ENCODE results near the gene SESN3.
"Not testable (repeated sequence)": the region's sequence is repeated elsewhere in the genome, so short reads cannot be mapped to it uniquely, and the experiment has no call there.

SESN3 gene

DNA sequence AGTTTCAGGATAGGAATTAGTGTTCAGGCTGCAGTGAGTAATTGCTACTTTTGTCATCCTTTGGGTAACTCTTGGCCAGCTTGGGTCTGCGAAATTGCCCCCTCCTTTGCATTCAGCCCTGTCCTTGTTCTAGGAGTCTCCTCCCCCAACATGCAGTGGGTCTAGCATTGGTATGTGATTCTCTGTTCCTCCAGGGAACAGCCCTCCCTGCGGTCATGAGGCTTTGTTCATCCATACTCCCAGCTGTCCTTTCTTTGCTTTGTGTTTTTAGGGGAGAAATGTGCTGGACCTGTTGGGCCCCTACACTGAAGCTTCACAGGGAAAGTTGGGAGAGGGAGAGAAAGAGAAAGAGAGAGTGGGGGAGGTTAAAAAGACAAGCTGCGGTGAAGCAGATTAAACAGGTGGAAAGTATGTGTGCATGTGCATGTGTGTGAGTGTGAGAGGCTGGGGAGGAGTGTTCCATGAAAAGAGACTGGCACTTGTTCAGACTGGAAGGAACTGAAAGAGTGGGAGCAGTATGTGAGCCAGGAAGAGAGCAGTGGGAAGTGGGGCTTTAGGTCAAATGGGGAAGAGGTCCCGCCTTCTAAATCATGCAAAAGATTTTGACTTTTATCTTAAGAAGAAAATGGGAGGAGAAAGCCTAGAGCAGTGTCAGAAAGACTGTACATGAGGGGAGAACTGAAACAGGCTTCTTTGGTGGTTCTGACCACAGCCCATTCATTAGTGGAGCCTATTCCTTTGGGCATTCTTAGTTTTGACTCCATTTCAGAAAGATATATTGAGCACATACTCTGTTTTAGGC, 17.9 kb upstream of the SESN3 start:
- DNase-seq = no peak

DNA sequence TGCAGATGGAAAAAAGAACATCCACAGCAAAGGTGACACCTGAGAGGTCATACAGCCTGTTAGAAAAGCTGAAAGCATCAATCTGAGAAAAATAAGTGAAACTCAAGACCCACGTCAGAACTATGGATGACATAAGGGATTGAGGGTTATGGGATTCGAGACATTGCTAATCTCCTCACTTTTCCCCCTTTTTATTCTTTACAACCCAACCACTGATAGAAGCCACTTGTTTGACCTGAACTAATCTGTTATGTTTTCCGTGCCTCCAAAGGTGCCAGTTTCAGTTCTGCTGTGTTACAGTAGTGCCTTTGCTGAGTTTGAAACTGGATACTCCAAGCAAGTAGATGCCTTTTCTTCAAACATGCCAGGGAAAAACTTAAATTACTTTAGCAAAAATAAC, 16.9 kb upstream of the SESN3 start:
- no peak for DNase-seq

DNA sequence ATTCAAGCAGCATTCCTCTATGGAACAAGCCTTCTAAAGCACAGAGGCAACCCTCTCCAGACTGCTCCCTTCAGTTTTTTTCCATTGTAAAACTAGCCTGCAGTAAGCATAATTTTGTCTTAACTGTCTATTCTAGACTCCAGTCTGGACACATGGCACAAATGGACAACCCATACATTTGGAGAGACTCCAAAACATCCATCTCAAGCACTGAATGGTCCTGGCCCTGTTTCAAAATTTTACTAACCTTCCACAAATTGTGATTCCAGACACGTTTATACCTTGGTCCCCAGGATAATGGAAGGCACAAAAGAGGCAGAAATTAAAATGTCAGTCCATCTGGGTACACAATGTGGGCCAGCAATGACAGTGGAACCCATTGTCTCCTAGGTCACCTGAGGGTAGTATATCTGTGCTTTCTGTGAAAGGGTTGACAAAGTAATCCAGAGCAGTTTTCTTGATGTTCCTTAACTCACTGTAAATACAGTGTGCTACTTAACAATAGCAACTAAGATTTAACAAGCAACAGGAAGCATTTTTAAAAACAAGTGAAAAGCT, 16.2 kb upstream of the SESN3 start:
- no peak for DNase-seq

DNA sequence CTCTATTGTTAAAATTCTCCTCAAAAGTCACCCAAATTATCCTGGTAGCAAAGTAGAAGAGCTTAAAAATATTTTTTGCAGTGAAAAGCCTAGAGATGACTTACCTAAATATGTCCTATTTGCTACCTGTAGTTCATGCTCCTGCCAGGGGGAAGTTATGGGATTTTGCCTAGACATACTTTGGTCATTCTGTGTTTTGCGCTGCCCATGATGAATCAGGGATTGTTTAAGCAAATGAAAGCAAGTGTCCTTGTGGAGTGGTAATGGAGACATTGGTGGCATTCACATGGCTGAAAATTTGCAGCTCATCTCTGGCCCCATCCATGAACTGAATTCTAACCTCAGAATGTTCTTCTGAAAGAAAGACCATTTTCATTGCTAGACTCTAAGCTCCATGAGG, 14.6 kb upstream of the SESN3 start:
- no peak for DNase-seq

DNA sequence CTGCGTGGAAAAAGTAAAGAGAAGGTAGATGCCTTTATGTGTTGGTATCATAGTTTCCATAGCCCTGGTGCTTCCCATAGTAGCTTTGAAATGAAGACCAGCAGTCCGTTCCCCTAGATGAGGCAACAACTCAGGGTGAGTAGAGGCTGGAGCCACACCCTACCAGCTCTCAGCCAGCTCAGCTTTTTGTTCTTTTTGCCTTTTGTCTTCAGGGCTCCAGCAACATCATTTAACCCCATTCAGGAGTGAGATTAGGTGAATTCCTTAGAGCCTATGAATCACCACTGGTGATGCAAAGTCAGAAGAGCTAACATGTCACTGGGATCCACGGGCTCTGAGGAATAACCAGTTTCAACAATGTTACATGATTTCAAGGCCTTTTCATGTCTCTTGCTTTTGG, 14.0 kb upstream of the SESN3 start:
- no peak for DNase-seq

DNA sequence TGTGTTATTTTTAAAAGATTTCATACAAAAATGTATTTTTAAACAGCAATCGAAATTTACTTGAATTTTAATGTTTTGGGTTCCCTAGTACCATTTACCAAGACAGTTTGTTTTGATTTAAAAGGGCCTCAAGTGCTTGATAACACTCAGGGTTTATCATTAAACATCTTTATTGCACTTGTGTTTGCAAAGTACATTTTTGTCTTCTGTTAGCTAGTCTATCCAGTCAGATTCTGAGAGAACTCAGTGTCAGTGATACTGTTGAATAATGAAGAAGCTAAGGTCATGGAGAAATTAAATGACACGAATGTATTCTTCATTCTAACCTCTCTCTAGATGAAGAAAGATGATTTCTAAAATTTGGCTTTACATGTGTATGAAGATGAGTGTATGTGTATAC, 12.7 kb upstream of the SESN3 start:
- DNase-seq = no peak

DNA sequence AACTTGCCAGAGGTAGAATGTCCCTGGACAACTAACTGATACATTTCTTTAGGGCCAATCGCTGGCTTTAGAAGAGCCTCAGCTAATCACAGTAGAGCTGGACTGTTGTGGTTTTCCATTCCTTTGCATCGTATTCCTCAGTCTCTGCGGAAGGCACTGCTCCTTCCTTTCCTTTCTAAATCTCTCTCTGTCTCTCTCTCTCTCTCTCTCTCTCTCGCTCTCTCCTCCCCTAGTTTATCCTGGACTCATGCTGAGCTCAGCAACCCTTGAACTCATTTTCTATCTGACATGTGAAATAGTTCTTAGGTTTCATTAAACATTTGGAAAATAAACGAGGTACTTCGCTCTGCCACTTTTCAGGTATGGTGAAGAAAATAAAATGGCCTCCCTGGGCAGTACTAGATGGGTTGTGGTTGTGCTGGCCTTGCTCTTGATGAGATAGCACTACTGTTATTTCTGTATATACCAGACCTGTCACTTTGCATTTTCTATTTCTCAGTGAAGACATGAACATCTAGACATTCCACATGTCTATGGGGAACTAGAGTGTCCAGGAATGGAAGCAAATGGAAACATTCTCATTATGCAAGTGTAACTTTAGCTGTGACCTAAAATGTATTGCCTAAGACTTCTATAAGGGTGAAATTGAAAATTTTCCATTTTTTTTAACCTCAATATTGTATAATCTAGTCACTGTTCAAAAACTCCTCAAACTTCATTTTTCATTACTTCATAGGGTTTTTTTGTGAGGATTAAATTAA, 12.0 kb upstream of the SESN3 start:
- DNase-seq = no peak

DNA sequence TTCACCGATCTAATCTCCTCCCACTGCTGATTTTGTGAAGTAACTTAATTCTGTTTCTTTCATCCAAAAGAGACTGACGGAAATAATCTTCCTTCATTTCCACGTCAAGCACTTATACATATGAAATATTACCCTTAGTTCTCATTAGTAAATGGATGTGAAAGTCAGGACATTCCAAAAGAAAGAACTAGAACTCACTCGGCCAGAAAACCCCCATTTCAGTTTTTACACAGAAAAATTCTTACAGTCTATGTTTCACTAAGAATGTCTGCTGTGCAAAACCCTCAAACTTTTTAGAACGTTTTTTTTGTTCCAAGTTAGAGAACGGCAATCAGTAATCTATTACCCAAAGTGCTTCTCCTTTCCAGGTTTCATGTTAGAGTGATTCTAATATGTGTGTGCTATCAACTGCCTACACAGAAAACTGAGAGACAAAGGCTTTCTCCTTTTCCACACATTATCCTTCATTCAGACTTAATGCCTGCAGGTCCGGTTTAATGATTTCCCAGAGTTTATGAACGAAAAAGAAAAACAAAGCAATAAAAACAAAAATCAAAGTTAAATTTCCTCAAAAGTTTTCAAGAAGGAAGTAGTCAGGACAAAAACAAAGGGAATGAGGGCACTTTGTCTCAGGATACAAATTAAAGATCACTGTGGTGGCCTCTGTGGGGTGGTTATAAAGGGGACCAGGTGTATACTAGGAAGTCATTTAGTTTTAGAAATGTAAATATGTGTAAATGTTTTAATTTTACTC, 11.3 kb upstream of the SESN3 start:
- DNase-seq = no peak

DNA sequence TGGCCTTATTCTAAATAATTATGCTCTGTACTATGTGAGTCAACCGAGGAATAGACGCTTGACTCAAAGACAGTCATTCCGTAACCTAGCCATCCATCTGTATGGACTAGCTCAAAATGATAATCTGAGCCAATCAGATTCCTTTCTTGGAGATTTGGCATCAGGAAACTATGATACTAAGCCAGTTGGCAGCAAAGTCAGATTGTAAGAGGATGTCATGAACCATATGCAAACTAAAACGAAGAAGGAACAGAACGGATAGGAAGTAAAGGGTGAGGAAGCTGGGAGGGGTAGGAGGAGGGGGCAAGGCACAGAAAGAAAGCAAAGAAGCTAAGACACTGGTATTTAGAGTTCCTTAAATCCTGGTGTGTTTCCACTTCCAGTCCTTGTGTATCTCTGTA, 10.7 kb upstream of the SESN3 start:
- DNase-seq = no peak

DNA sequence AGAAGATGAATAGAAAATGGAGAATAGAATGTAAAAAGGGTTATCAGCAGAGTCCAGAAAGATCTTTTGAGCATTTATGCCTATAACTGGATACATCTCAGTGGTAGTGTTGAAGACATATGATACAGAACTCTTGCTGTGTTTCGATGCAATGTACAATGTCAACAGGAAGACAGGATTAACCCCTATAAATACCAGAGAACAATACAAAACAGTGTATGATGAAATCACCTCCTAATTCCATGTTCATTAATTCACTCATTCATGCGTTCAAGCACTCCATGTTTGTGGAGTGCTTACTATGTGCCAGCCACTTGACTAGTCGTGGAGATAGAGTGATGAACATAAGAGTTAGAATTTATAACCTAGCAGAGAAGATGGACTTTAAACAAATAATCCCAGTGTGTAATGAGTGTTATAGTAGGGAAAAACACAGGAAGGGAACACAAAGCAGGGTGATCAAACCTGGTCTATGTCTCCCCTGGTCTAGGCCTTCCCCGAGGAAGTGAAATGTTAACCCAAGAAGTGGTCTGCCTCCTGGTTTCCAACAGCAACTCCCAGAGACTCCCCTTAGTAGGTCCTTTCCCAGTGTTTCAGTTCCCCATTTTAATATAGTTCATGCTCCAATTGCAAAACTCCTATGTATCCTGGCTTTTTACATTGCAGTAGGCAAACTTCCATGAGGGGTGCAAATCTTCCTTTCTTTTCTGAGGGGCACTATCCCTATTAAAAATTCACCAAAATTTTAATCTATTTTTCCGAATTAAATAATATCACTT, 9.1 kb upstream of the SESN3 start:
- DNase-seq = no peak

DNA sequence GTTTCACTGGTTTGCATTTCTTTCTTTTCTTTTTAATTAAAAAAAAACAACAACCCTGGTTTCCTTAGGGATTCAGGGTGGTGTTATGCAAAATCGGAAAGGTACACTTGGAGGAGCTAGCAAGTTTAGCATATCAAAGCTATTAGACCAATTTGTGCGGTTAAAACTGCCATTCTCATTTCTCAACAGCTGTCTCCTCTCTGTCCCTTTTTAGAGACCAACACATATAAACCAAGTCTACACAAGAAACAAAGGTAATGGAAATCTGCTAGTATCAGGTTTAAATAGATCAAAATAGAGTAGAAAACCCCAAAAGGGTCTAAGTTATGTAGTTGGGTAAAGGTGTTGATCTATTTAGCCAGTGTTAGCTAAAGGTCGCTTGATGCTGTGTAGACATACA, 1.7 kb upstream of the SESN3 start:
- no peak for DNase-seq

DNA sequence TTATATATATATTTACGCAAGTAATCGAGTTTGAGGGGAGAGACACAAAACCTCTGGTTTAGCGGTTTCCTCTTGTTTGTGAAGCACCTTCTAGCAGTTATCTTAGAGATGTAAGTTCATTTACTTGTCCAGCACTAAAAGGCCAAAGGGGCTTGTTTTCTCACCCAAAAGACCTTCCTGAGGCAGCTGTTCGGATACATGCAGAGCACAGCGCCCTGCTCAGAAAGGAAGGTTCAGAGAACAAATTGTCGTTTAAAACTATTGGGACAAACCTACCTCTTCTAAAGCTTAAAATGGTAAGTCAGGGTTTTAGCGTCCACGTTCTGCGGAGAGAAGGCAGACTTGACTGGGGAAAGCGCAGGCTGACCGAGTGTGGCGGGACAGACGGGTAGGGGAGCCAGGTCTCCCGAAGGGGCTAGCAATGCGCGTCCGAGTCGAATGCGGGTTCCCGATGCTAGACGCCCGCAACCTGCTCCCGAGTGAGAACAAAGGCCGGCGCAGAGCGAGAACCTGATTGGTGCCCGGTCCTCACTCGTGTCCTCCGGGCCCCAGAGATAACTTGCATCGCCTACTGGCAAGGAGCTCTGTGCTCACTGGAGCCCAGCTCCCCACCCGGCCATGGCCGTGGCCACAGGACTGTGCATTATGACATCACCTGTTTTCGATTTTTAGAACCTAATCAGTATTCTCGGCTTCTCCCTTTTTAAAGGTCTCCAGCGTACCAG, 1.0 kb upstream of the SESN3 start:
- no peak for DNase-seq

DNA sequence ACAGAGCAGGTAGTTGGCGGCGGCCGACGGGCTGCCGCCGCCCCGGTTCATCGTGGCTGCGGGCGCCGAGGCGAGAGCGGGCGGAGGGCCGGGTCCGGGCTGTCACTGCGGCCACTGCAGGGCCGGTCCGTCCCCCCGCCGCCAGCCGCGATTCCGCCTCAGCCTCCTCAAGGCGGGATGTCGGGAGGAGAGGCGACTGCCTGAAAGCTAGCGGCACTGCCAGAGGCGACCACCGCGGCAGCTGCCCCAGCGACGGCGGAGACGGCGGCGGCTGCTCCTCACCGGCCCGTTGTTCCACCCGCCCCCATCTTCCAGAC, 234 bp downstream of the SESN3 start:
- DNase-seq = no peak

DNA sequence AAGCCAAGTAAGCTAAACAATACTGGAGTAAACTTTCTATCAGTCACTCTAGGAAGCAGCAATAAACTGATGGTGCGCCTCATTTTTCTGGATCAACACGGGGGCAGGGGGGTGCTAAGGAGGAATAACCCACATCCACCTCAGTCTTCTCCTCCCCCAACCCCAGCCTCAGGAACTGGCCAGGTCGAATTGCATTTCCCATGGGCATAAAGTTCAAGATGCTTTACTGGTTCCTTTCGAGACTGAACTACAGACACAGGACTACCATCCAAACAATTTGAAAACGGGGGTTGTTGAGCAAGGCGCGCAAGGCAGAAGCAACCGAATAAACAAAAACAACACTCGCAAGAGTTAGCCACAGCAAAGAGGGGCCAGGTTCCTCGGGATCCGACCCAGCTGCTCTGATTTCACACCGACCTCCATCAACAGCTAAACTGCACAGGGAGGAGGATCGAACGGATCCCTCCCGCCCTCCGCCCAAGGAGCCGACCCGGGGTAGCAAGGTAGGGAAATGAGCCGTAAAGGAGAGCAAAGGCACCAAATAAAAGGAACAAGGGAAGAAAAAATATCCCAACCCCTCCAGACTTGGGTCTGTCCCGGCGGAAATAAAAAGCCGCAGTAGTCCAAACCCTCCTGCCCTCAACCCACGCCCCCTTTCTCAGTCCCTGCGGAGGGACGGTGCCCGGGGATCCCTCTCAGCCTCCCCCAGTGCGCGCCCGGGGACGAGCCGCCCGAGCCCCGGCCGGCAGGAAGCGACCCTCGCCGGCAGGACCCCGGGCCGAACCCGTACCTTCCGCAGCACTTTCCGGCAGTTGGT, 801 bp downstream of the SESN3 start:
- no peak for DNase-seq

DNA sequence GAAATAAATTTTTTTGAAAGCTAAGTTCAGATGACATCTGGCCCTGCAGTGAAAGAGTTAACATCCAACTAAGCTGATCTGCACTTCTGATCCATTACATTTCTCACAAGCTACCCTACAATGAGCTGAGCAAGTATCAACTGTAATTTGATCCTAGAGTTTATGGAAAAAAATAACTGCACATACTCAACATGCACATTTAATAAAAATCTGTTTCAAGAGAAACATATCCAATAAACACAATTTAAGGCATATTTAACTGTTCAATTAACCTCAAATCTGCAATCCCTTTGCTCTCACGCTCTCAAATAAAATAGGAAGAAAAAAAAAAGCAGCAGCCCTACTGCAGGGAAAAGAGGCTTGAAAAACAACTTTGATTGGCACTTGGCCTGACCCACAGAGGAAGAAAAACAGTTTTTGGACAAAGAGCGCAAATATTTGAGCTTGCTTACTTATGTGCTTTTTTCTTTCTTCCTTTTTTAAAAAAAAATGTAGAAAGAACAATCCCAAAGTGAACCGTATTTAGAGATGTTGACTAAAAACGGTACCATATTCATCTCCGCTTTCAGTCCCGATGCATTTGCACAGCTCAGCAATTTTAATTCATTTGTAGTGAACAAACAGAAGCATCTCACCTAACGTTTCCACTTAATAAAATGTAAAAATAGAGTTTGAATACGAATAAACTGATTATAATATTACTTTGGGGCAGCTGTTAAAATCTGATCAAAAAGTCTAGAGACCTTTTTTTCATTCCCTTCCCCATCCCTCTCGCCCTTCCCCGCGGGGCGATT, 1.6 kb downstream of the SESN3 start:
- no peak for DNase-seq

DNA sequence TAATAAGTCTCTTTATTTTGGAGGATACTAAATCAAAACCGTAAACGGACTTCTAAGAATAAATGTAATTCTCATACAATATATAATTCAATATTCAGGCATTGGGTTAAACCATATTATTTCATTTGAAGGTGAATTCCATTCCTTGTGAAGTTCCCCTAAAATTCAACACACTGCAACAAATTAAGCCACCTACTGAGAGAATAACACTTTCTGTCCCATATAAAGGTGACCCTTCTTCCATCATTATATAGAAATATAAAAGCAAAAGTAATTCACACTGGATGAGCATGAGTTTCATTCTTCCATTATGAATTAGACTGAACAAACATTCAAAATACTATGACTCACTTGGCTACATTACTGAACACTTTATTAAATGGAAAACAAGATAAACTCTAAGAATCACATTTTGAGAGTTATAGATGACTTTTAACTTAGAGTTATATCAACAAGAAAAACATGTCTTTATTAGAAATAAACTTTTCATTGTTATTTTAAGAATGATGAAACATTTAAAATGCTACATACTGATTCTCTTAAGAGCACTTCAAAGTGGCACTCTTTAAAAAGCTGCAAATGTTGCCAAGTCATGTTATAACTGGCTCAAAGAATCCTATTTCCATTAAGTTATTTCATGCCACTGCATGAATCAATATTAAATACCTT, 2.8 kb downstream of the SESN3 start:
- no peak for DNase-seq

DNA sequence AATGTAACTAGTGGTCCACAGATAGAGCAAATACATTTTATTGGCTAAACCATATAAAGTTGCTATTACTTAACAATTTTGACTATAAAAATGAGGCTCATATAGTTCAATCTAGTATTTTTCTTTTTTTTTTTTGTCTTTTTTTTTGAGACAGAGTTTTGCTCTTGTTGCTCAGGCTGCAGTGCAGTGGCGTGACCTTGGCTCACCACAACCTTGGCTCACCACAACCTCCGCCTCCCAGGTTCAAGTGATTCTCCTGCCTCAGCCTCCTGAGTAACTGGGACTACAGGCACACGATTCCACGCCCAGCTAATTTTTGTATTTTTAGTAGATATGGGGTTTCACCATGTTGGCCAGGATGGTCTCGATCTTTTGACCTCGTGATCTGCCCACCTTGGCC, 3.9 kb downstream of the SESN3 start:
- DNase-seq = not testable (repeated sequence)

DNA sequence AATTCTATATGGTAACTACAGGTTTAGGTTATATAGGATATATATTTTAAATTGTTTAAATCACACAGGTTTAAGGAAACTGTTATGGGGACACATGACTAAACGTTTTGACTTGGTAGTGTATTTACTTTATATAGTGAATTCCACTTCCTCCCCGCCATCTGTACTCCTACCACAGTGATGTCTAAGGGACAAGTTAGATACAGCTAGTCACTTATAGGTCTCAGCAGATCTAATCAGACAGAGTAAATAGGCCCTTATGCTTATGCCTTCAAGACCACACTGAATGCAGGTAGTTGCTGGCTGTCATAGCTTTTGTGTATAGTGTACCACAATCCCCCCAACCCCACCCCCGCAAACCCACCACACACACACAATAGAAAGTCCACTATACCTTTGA, 8.2 kb downstream of the SESN3 start:
- no peak for DNase-seq

DNA sequence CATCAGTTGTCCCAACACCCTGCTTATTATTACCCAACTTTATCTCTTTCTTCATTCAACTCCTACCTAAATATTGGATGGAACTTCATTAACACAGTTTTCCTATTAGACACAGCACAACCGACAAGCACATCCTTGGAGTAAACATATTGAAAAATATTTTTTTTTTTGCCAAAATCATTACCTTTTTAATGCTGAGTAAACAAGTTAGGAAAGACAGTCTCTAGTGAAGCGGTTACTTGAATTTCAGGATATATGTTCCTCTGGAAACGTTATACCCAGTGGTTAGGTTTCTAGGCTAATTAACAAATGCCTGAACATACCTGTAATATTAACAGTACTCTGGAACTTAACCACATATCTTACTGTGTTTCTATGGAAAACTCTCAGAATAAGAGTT, 11.4 kb downstream of the SESN3 start:
- DNase-seq = no peak

DNA sequence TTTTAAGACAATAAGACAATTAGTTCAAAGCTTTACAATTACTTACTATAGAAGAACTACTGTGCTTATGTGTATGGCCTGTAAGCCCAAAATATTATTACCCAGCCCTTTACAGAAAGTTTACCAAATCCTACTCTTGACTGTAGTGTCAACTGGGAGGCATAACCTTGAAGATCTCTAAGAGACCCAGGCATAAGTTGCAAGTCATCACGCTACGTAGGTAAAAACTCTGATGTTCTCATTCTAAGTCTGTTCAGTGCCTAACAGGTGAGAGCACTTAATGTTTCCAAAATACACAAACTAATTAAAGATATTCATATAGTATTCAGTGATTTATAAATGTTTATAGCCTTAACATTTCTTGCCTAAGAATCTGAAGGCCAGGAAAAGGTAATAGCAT, 12.9 kb downstream of the SESN3 start:
- DNase-seq = no peak
